Thoracic aorta (tissue), 2 donors: ENCODE data around the gene PLD4. TPM values are rescaled to one million over a fixed set of nuclear protein-coding genes. Genes with fewer than 3 reads are reported as not detected.

ENCODE experiments used
- ATAC-seq: fragments of 150-250 bp; one replicate; pipeline ENCODE4 v1.8.0; 2017; ENCODE audit warnings: low read depth; ENCODE audit not compliant: insufficient number of reproducible peaks, low FRiP score
- DNase-seq: peaks from one replicate; pipeline ENCODE4 v3.0.0-alpha.2; 2020; ENCODE audit warnings: low spot score
- H3K27ac ChIP-seq, 2 donors: fragments of 200-600 bp; sonication (generic); 1 replicate in 1 of 2; 2 replicates in 1 of 2; pipeline ENCODE4 v1.5.1; 2016; ENCODE audit warnings: mild to moderate bottlenecking in 2 of 2, moderate library complexity in 2 of 2
- H3K27me3 ChIP-seq: fragments of 200-600 bp; sonication (generic); replicated peaks from 2 replicates; pipeline ENCODE4 v1.6.0; 2016; ENCODE audit warnings: mild to moderate bottlenecking; ENCODE audit not compliant: insufficient read depth
- H3K36me3 ChIP-seq: fragments of 200-600 bp; sonication (generic); one replicate; pipeline ENCODE4 v1.5.1; 2016
- H3K4me1 ChIP-seq, 2 donors: fragments of 200-600 bp; sonication (generic); 1 replicate in 1 of 2; 2 replicates in 1 of 2; pipeline versions ENCODE4 v1.5.1 to v1.6.0; 2016; ENCODE audit warnings: low read depth in 2 of 2, mild to moderate bottlenecking in 1 of 2; ENCODE audit not compliant: control insufficient read depth in 1 of 2
- H3K4me3 ChIP-seq: fragments of 200-600 bp; sonication (generic); 2 replicates; pipeline ENCODE4 v1.5.1; 2016; ENCODE audit warnings: mild to moderate bottlenecking
- H3K9me3 ChIP-seq: fragments of 200-600 bp; sonication (generic); 2 replicates; pipeline ENCODE4 v1.5.1; 2016
- CTCF ChIP-seq: fragments of 200-600 bp; sonication (generic); IDR thresholded peaks from one replicate; pipeline ENCODE4 v1.5.1; 2019; ENCODE audit warnings: antibody characterized with exemption
- total RNA-seq, 2 donors: library from RNA; depleted of rRNA; stranded (reverse); fragments of >200 nt; gene quantifications; one replicate each; pipeline versions ENCODE4 v1.1.0 to v1.2.3, GENCODE V29; 2016

PLD4 gene
- total RNA-seq, 2 donors from 2014 or later, result 0.35 TPM; not detected in 1

- Histone ChIP-seq H3K27ac (no peak overlapping the region), H3K36me3 (no peaks in the 10 kb centered on the region), H3K4me3 (no peak overlapping the region), H3K27me3 (no peaks in the 10 kb centered on the region), H3K4me1 (peaks cover 0 to 9% of the 10 kb centered on the region in 2 donors), H3K9me3 (no peaks in the 10 kb centered on the region)
- no peak for ATAC-seq
- no peak for TF ChIP-seq CTCF
- no peak for DNase-seq
These were observed 28.7 kb upstream of the PLD4 start for GRCh38 chr14:104895786-104896661.

GRCh38 chr14:104897330-104898194 lies 27.1 kb upstream of the PLD4 start:
- Histone ChIP-seq H3K4me3 (no peak overlapping the region), H3K27me3 (no peaks in the 10 kb centered on the region), H3K27ac (no peak overlapping the region), H3K36me3 (no peaks in the 10 kb centered on the region), H3K4me1 (peaks cover 0 to 9% of the 10 kb centered on the region in 2 donors), H3K9me3 (no peaks in the 10 kb centered on the region)
- no peak for TF ChIP-seq CTCF
- no peak for DNase-seq
- ATAC-seq, result no peak

GRCh38 chr14:104898195-104898558 lies 26.5 kb upstream of the PLD4 start:
- no peaks in the 10 kb centered on the region for H3K36me3 ChIP-seq
- no peak for TF ChIP-seq CTCF
- no peaks in the 10 kb centered on the region for H3K27me3 ChIP-seq
- no peak overlapping the region for H3K27ac ChIP-seq
- ATAC-seq (no peak), DNase-seq (no peak)
- H3K4me1 ChIP-seq, result peaks cover 0 to 9% of the 10 kb centered on the region in 2 donors
- H3K9me3 ChIP-seq, result no peaks in the 10 kb centered on the region
- no peak overlapping the region for H3K4me3 ChIP-seq

- DNase-seq (no peak), ATAC-seq (no peak)
- no peak overlapping the region for H3K27ac ChIP-seq
- H3K4me1 ChIP-seq, result peaks cover 0 to 9% of the 10 kb centered on the region in 2 donors
- H3K27me3 ChIP-seq, result no peaks in the 10 kb centered on the region
- H3K36me3 ChIP-seq, result no peaks in the 10 kb centered on the region
- TF ChIP-seq CTCF, result no peak
- H3K9me3 ChIP-seq, result no peaks in the 10 kb centered on the region
- H3K4me3 ChIP-seq, result no peak overlapping the region
These were observed 25.7 kb upstream of the PLD4 start for GRCh38 chr14:104898870-104899510.

GRCh38 chr14:104899781-104900180 lies 24.9 kb upstream of the PLD4 start:
- Histone ChIP-seq H3K4me1 (peaks cover 0 to 9% of the 10 kb centered on the region in 2 donors), H3K36me3 (no peaks in the 10 kb centered on the region), H3K9me3 (no peaks in the 10 kb centered on the region), H3K27ac (no peak overlapping the region), H3K27me3 (no peaks in the 10 kb centered on the region), H3K4me3 (no peak overlapping the region)
- DNase-seq (no peak), ATAC-seq (no peak)
- no peak for TF ChIP-seq CTCF
